ELF-1 (cell line): ENCODE results near the gene MYZAP.

Source experiments
- DNase-seq: peaks from one replicate; pipeline ENCODE4 v3.0.0-alpha.2; 2016; ENCODE audit warnings: low read depth, low spot score

Gene MYZAP

GRCh38 chr15:57625703-57626448, 34.2 kb downstream of the MYZAP start:
- DNase-seq, result no peak

GRCh38 chr15:57626713-57627440, 35.2 kb downstream of the MYZAP start:
- no peak for DNase-seq

GRCh38 chr15:57631386-57632110, 39.8 kb downstream of the MYZAP start:
- no peak for DNase-seq

- no peak for DNase-seq
These were observed 42.6 kb downstream of the MYZAP start for GRCh38 chr15:57634290-57634689.

- DNase-seq, result no peak
These were observed 43.7 kb downstream of the MYZAP start for GRCh38 chr15:57635300-57635909.

GRCh38 chr15:57637846-57638245, 46.1 kb downstream of the MYZAP start:
- DNase-seq, result no peak

GRCh38 chr15:57639306-57639705, 47.6 kb downstream of the MYZAP start:
- DNase-seq, result no peak

GRCh38 chr15:57640930-57641682, 49.4 kb downstream of the MYZAP start:
- peak; percentile 19 for DNase-seq

GRCh38 chr15:57643826-57644225, 52.1 kb downstream of the MYZAP start:
- DNase-seq, result no peak

GRCh38 chr15:57646087-57646486, 54.4 kb downstream of the MYZAP start:
- DNase-seq, result no peak

GRCh38 chr15:57647071-57647790, 55.5 kb downstream of the MYZAP start:
- no peak for DNase-seq

- no peak for DNase-seq
These were observed 56.1 kb downstream of the MYZAP start for GRCh38 chr15:57647791-57648130.

- DNase-seq, result no peak
These were observed 57.4 kb downstream of the MYZAP start for GRCh38 chr15:57649138-57649537.

- DNase-seq, result no peak
These were observed 59.7 kb downstream of the MYZAP start for GRCh38 chr15:57651445-57651844.

- DNase-seq, result no peak
These were observed 60.8 kb downstream of the MYZAP start for GRCh38 chr15:57652481-57652880.

GRCh38 chr15:57654153-57654852, 62.6 kb downstream of the MYZAP start:
- DNase-seq, result no peak

- DNase-seq, result no peak
These were observed 63.3 kb downstream of the MYZAP start for GRCh38 chr15:57655053-57655452.

GRCh38 chr15:57655809-57656208, 64.1 kb downstream of the MYZAP start:
- DNase-seq, result no peak

GRCh38 chr15:57656434-57656833, 64.7 kb downstream of the MYZAP start:
- no peak for DNase-seq

GRCh38 chr15:57657619-57658018, 65.9 kb downstream of the MYZAP start:
- DNase-seq, result no peak
